T-helper 1 cell (primary cell): Measurements from ENCODE around the gene OR2A7.
"Not testable (repeated sequence)": the region's sequence is repeated elsewhere in the genome, so short reads cannot be mapped to it uniquely, and the experiment has no call there.

Experiments
- DNase-seq, 5 donors: peaks; one replicate each; pipeline ENCODE4 v3.0.0-alpha.2; 2012 to 2020
- total RNA-seq, 4 donors: gene quantifications; one replicate each; lab custom pipeline; 2026; lab: John Stamatoyannopoulos, UW

OR2A7 gene, protein sequence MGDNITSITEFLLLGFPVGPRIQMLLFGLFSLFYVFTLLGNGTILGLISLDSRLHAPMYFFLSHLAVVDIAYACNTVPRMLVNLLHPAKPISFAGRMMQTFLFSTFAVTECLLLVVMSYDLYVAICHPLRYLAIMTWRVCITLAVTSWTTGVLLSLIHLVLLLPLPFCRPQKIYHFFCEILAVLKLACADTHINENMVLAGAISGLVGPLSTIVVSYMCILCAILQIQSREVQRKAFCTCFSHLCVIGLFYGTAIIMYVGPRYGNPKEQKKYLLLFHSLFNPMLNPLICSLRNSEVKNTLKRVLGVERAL
- 0.15 to 0.61 (median 0.31) reads per million in 4 donors for total RNA-seq

DNA sequence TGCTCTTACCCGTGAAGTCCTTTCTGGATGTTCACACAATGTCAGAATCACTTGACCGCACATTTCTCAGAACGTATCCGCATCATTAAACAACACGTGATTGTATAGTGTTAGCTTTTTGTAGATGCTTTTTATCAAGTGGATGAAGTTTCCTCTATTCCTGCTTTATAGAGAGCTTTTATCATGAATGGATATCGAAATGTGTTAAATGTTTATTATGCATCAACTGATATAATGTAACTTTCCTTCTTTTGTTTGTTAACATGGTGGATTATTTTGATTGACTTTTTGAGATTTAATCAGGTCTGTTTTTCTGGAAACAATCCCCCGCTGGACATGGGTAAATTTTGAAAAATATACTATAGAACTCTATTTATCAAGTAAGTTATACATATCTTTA, at the start of gene OR2A7:
Gene OR2A7, minus strand, starts transcription at position 101 of the 400 bp plus-strand sequence. CDS start 5,164 bp downstream, outside the sequence.
- DNase-seq, result not testable (repeated sequence)

DNA sequence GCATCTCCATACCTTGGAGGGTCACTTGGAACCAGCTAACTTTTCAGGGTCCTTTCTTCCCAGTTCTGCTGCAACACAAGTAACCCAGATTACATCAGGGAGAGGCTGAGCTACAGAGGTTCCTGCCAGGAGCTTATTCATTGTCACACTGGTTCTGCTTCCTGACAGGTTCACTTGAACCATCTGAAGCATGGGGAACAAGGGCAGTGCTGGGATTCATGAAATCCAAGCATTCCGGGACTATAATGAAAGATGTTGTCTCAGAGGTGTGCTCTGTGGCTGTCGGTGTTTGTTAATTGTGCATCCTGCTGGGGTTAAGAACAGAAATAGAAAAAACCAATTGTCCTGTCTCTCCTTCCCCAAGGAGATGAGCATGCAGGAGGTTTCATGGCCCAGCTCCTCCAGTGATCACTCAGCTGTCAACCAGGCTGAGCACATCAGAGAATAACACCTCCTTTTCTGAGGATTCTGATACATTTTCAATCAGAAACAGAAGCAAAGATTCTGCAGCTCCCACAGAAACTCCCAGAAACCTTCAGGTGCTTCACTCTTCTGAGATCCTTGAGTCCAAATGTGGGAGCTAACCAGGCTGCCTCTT, 47.4 kb upstream of the OR2A7 start, which contains the start of gene OR2A1:
Gene OR2A1, plus strand, starts transcription at position 548 of the 598 bp plus-strand sequence. CDS start 5,706 bp downstream, outside the sequence.
- not testable (repeated sequence) for DNase-seq

DNA sequence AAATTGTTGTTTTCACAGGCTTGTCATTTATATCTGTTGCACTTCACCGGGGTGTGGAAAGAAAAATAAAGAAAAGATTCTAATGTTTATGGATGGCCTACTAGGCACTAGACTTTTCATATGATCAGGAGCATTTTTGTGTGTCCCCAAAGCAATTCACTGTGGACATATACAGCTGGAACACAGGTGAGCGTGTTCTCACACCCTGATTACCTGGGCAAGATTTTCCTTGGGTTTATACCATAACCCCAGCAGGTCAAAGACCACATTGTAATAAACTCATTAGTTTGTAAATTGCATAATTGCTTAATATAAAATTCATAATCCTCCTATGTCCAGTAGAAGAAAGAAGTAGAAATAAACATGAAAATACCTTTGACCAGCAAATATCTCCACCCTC, 46.6 kb upstream of the OR2A7 start:
- DNase-seq, result not testable (repeated sequence)

DNA sequence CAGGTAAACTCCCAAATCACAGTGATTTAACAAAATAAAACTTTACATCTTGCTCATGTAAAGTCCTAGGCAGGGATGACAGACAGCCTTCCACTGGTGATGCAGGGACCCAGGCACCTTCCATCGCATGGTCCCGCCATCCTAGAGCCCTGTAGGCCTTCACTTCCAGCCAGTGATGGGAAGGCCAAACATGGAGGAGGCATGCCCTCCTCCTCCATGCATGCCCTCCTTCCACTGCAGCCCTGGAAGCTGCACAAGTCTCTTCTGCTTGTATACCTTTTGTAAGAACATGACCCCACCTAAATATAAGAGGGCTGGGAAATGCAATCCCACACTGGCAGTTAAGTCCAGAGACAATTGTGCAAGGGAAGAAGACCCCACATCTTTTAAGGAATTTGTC, 45.1 kb upstream of the OR2A7 start:
- DNase-seq, result not testable (repeated sequence)

DNA sequence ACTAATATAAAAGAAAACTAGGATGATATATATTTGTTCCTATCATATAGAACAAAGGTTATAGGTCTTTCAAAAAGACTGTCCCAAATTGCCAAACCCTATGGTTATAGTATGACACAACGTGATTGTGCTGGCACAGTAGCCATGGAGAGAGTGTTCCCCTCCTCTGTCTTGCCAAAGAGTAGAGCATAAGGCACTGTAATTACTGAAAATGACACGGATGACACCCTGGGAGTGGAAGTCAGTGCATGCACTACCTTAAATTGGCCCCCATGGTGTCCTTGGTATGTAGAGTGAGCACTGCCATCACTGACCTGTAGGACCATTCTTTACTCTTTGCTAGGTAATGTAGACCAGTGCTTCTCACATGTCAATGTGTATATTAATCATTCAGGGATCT, 40.6 kb upstream of the OR2A7 start:
- not testable (repeated sequence) for DNase-seq

DNA sequence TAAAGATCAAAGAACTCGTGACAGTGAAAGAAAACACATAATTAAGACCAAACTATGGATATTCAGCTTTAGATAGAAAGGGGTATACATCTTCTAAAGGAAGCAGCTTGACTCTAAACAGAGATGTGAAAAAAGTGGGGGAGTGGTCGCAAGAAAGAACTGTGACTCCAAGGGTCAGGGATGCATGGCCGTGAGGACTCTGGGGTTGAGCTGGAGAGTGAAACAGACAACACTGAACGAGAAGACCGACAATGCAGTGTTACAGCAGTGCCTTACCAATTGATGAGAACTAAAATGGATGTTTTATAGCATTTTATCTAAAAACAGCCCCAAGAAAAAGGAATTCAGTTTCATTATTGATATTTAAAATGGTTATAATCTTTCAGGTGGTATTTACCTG, 39.0 kb upstream of the OR2A7 start:
- not testable (repeated sequence) for DNase-seq

DNA sequence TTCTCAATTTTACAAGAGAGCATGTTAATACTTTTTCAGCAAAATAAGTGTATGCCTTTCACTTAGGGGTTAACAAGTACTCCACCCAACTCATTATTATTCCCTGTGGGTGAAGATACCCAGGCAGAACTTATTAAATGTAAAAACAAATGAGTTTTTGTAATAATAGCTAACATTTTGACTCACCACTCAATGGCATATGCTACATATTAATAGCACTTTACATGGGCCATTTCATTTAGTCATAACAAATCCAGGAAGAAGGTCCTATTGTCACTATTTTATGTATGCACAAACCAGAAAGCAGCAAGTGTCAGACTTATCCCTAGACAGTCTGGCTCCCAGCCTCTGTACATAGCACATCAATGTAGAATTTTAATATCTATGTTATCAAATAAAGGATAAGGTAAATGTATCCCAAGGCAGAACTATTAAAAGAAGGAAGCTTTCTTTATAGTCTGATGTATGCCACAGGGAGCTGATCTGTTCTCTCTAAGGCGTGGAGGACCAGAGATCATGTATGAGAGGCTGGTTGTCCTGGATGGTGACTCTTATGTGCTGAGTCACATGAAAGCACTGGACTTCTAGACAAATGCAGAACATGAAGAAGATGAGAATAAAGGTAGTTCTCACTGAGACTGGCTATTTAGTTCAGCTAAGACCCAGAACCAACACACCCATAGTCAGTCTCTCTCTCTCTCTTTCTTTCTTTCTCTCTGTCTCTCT, 38.1 kb upstream of the OR2A7 start:
- DNase-seq, result not testable (repeated sequence)

DNA sequence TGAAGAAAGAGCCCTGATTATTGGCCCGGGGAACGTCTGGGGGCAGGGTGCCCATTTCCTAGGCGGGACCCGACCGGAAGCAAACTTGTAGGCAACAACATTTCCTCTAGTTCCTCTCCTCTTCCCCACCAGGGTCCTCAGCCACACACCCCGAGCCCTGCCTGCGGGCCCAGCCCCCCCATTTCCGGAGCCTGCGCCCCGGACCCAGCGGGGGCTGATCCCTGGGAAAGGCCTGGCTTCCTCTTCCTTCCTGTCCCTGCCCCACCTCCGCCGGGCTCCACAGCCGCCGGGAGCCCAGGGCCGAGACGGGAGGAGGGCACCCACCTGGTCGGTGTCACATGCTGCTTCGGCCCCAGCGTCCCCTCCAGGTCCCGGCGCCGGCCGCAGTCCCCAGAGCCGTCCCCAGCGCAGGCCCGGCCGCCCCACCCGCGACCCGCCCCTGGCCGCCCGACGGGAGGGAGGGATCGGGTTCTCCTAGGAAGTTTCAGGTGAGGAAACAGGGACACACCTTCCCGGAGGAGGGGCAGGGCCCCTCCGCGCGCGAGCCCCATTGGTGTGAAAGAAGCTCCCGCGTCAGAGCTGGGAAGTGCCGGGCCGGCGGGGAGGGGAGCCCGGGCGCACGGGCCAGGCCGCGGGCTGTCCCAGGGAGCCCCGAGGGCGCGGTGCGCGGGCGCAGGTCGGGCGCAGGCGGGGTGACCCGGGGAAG, 29.4 kb upstream of the OR2A7 start:
- not testable (repeated sequence) for DNase-seq

DNA sequence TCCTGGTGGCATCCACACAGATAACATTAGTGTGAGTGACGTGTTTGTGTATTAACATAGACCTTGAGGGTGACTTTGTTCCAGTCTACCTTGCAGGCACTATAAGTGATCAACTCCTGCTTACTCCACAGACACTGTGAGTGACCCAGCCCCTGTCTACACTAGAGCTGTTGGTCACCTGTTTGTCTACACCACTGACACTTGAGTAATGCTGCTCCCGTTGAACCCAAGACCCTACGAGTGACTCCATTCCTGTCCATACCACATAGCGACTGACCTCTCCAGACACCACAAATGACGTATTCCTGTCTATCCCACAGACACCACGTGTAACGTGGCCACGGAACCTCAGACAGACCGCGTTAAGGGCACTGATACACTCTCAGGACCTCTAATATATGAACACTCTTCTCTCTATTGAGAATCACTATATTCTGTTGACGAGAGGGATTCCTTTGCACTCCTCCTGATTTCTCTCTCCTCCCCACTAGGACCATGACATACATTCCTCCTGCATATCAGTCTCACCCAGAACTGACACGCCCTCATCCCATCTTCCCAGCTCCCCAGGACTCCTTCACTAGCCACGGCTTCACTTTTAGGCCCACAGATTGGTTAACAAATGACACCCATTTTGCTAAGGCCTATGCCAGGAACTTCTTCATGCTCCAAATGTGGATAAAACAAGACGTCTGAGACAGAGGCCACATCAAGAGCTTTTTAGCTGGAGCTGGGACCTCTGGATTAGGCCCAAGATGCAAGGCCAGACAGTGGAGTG, 28.0 kb upstream of the OR2A7 start:
- not testable (repeated sequence) for DNase-seq

DNA sequence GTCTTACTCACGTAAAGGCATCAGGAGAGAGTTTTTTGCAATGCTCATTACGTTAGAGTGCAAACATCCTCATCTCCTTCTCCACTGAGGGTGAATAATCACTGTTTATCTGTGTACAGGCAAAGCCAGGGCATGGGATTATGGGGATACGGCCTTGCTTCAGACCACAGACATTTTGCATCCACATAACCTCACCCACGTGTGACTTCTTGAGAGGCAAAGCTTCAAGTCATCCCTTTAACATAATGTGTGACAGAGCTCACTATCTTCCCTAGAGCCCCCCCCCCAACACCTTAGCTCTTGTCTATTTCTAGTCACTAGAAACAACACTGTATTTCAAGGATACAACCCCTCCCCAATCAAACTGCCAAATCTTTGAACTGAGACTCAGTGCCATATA, 27.0 kb upstream of the OR2A7 start:
- peak in 1 of 5 donors; percentile 0 for DNase-seq

DNA sequence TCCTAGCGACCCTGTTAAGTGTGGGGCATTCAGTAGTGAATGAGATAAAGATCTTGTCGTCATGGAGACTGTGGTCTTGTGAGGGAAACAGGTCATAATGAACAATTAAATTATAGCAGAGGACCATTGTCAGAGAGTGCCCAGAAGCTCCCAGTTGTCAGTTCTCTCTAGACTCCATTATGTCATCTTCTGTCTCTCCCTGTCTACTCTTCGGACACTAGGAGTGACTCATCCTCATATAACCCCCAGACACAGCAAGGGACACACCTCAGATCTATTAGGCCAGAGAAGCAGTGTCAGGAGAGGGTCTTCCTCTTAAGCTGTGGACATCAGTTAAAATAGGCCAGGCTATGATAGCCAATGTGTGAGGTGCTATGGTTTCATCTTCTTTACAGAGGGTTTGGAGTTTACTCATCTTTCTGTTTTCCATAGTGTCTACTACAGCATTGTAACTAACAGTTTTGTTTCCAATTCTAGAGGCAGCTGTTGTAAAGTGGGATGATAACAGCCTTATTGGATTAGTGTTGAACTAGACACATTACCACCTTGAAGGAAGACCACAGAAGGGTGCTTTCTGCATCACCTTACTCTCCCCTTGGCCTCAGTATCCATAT, 22.7 kb upstream of the OR2A7 start:
- DNase-seq, result not testable (repeated sequence)

DNA sequence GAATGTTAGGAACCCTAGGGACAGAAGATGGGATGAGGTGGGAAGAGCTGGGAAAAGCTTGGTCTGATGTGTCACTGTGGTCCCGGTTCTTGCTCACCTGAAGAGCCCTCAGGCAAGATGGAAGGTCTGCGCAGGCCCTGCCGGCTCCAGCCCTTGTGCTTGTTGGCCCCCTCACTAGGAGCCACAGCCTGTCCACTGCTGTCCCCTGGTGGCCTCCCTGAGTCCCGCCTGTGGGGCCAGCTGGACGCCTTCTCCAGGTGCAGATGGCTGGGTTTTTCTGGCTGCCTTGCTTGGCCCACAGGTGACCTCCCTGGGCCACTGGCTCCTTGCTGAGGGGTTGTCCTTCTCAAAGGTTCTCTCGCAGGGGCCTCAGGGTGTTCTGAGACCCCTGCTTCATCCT, 19.1 kb upstream of the OR2A7 start:
- DNase-seq, result not testable (repeated sequence)

DNA sequence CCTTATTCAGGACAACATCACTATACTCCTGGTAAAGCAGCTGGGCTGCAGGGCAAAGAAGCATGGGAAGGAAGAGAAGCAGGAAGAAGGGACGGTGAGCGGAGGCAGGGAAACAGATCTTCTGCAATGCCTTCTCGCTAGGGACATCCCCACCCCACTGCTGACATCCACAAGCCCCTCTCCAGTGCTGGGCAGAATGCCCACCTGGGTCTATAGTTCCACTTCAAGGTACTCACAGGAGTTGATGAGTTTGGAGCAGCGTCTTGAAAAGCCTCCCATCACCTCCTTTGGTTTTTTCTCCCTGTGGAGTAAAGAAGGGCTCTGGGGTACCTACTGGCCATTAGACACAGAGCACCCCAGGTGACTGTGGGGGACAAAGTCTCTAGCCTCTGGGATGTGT, 17.9 kb upstream of the OR2A7 start:
- DNase-seq, result not testable (repeated sequence)

DNA sequence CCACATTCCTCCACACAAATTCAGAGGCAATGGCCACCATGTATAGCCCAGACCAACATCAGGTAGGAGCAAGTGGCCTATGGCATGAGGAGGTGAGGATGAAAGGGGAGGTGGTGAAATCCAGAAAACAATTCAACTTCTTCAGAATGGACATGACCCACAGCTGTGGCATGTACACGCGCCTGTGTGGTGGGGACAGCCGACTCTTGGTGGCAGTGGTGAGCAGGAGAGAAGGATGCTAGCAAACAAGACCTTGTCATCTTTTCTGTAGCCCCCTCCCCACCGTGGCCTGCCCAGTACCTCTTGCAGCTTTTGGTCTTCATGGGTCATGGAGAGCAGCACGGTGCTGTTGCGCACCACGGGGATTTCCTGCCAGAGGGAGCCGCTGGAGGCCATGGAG, 17.4 kb upstream of the OR2A7 start:
- DNase-seq, result not testable (repeated sequence)

DNA sequence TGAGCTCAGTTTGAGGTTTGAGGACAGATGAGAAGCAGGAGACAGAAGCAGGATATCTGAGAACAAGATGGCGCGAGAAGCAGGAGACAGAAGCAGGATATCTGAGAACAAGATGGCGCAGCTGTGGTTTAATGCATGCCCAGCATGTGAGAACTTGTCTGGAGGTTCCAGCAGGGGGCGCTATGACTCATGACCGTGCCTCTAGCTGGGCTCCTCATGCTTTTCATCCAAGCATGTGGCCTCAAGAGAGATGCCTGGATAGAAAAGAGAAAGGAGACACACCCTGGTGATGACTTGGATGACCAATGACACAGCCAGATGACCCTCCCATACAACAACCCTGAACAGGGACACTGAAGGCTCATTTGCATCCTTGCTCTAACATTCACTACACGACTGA, 15.4 kb upstream of the OR2A7 start:
- DNase-seq, result not testable (repeated sequence)

DNA sequence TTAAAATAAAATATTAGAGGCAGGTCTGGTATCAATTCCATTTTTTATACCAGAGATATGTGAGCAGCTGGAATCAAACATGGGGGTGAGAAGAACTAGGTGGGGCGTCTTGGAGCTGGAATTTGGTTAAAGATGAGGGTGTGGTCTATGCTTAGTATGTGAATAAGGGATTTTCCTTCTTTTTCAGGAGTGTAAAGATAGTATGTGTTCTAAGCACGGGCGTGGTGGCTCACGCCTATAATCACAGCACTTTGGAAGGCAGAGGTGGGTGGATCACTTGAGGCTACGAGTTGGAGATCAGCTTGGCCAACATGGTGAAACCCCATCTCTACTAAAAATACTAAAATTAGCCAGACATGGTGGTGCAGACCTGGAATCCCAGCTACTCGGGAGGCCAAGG, 10.7 kb upstream of the OR2A7 start:
- DNase-seq, result not testable (repeated sequence)

DNA sequence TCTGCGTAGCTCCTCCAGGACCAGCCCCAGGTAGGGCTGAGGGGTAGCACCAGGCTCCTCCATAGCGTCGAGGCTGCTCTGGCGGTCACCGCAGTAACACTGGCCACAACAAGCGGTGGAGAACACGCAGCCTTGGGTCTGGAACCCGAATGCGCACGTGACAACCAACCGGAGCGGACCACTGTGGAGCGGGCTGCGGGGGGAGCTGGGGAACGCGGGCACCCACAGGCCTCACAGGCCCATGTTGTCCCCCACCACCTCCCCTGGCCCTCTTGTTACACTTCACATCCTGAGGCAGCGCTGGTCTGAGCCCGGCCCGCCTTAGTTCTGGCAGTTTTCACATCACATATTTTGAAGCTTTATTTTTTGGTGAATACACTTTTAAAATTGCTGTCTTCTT, 4.6 kb upstream of the OR2A7 start, which contains the start of gene CTAGE8:
Gene CTAGE8, minus strand, starts transcription at position 101 of the 400 bp plus-strand sequence. Its CDS starts 38 bp downstream, at position 63.
- DNase-seq, result not testable (repeated sequence)

DNA sequence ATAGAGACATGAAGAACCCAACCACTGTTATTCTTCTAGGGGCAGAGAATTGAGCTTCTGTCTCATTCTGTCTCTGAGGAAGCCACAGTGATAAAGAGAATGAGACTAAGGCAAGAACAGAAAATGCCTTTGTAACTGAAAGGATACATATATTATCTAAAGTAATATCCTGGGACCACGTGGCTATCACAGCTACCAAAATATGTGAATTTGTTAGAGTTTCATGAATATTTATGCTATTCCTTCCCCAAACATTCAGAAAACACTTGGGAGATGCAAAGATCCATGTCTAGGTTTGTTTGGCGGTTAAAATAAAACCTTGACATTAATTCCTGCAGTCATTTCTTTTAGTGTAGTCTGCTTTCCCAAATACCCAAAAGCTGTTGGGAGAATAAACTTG, 2.5 kb downstream of the OR2A7 start:
- not testable (repeated sequence) for DNase-seq

DNA sequence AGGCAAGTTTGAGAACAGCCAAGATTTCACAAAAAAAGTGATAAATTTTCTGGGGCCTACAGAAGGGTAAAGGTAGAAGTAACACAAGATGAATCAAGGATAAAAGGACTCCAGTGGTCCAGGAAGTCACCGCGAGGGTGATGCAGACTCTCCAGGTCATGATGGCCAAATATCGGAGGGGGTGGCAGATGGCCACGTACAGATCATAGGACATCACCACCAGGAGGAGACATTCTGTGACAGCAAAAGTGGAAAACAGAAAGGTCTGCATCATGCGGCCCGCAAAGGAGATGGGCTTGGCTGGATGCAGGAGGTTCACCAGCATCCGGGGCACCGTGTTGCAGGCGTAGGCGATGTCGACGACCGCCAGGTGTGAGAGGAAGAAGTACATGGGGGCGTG, 5.5 kb downstream of the OR2A7 start:
- not testable (repeated sequence) for DNase-seq

DNA sequence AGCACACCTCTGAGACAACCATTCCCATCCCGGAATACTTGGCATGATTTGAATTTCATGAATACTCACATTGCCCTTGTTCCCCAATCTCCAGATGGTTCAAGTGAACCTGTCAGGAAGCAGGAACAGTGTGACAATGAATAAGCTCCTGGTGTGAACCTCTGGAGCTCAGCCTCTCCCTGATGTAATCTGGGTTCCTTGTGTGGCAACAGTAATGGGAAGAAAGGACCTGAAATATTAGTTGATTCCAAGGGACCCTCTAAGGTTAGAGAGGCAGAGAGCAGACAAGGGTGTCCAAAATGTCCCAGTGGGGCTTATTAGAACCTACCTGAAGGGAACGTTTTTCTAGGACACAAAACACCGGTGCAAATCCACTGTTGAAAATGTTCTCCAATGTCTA, 8.5 kb downstream of the OR2A7 start:
- no peak for DNase-seq

DNA sequence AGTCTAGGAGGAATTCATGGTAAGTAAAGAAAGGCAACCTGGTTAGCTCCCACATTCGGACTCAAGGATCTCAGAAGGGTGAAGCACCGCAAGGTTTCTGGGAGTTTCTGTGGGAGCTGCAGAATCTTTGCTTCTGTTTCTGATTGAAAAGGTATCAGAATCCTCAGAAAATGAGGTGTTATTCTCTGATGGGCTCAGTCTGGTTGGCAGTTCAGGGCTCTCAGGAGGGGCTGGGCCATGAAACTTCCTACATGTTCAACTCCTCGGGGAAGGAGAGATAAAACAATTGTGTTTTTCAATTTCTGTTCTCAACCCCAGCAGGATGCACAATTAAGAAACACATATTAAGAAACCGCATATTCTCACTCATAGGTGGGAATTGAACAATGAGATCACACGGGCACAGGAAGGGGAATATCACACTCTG, 9.1 kb downstream of the OR2A7 start:
- no peak for DNase-seq
